ENCODE results near the gene OFD1. TPM values are rescaled to one million over a fixed set of nuclear protein-coding genes. Genes with fewer than 3 reads are reported as not detected.
A peak's percentile ranks its signal among the peaks of the same experiment; 100 is the strongest.

The OFD1 gene
- total RNA-seq, 1 donor from 2014 or later: 38.3 TPM

DNA sequence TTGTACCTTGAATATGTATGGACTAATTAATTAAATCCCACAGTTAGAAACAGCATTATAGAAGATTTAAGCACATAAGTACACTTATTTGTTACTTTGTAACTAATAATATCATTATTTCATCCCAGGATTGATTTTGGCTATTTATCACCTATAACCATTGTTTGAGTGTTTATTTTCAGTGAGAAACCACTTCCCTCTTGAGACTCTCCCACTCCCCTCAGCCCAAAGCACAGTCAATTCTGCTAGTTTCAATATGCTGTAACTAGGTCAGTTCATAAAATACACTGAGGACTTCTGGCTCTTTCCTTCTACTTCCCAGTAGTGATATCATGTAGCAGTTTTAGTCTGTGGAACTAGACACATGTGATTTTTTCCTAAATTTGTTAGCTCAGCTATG lies 16.3 kb downstream of the OFD1 start:
- H3K27ac ChIP-seq: no peak overlapping the region
- H3K9me3 ChIP-seq: no peaks in the 10 kb centered on the region
- no peaks in the 10 kb centered on the region for H3K4me1 ChIP-seq
- TF ChIP-seq, protein P1, sequence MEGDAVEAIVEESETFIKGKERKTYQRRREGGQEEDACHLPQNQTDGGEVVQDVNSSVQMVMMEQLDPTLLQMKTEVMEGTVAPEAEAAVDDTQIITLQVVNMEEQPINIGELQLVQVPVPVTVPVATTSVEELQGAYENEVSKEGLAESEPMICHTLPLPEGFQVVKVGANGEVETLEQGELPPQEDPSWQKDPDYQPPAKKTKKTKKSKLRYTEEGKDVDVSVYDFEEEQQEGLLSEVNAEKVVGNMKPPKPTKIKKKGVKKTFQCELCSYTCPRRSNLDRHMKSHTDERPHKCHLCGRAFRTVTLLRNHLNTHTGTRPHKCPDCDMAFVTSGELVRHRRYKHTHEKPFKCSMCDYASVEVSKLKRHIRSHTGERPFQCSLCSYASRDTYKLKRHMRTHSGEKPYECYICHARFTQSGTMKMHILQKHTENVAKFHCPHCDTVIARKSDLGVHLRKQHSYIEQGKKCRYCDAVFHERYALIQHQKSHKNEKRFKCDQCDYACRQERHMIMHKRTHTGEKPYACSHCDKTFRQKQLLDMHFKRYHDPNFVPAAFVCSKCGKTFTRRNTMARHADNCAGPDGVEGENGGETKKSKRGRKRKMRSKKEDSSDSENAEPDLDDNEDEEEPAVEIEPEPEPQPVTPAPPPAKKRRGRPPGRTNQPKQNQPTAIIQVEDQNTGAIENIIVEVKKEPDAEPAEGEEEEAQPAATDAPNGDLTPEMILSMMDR (IDR thresholded peaks at IDR 0.05): no peak
- intact Hi-C loops (cut with DNase I): no loop called here
- no peak for ATAC-seq
- peaks cover 30% of the 10 kb centered on the region for H3K36me3 ChIP-seq
- H3K4me3 ChIP-seq: no peak overlapping the region
- no peak for DNase-seq
- no peaks in the 10 kb centered on the region for H3K27me3 ChIP-seq (ENCODE audit: low read depth)

DNA sequence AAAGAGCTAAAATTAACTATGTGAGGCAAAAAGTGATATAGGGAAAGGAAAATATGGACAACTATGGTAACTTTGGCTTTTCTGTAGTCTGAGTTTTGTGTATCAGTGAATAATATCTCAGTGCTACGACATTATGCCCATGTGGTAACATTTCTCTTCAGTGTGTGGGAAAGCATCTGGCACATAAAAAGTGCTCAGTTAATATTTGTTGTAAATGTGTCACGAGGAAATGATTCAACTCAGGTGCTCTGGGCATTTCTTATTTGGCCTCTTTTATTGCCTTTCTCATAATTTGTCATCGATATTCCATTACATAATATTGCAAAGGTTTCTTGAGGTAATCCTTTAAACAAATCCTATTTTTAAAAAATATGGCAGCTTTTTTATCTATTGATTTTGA lies 17.6 kb downstream of the OFD1 start:
- DNase-seq: no peak
- Histone ChIP-seq H3K4me1 (no peaks in the 10 kb centered on the region), H3K4me3 (no peak overlapping the region), H3K9me3 (no peaks in the 10 kb centered on the region), H3K36me3 (peaks cover 30% of the 10 kb centered on the region), H3K27ac (no peak overlapping the region), H3K27me3 (ENCODE audit: low read depth) (no peaks in the 10 kb centered on the region)
- TF ChIP-seq, protein P1 (IDR thresholded peaks at IDR 0.05): no peak
- intact Hi-C loops (cut with DNase I): no loop called here
- ATAC-seq: no peak

DNA sequence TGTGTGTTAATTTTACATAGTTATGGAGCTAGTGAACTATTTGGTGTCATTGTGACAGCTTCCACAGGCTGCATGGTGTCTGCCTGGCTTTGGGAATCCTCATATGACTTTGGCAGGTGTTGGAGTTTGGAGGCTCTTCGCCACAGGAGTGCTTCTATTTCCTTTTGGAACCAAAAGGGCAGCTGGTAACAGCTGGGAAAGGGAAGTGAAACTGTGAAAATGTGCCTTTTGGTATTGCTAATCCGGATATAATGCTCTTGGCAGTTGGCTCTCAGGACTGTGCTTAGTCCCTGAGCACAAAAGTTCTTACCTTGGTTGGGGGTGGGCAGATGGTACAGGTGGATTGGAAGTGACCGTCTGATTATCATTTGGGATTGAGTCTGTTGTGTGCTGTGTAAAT lies 18.1 kb downstream of the OFD1 start:
- ATAC-seq: no peak
- H3K4me1 ChIP-seq: no peaks in the 10 kb centered on the region
- intact Hi-C loops (cut with DNase I): no loop called here
- no peaks in the 10 kb centered on the region for H3K9me3 ChIP-seq
- no peak overlapping the region for H3K4me3 ChIP-seq
- H3K27me3 ChIP-seq (ENCODE audit: low read depth): no peaks in the 10 kb centered on the region
- H3K36me3 ChIP-seq: peaks cover 33% of the 10 kb centered on the region
- TF ChIP-seq, protein P1 (IDR thresholded peaks at IDR 0.05): no peak
- no peak overlapping the region for H3K27ac ChIP-seq
- no peak for DNase-seq

DNA sequence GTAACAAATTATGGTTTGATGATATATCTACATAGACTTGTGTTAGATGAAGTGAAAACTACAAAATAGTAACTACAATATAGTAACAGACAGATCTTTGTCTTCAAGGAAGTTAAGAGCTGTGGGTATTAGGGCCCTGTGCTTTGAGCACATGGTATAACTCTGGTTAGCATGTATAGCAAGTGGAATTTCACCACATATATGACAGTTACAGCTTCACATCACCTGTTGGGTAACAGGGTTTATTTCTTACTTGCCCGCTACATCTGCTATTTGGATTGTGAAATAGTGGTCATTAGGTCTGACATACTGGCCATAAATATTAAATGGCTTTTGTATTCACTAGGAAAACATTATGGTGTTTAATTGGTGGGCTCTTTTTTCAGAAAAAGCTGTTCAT lies 20.2 kb downstream of the OFD1 start:
- H3K4me1 ChIP-seq: no peaks in the 10 kb centered on the region

DNA sequence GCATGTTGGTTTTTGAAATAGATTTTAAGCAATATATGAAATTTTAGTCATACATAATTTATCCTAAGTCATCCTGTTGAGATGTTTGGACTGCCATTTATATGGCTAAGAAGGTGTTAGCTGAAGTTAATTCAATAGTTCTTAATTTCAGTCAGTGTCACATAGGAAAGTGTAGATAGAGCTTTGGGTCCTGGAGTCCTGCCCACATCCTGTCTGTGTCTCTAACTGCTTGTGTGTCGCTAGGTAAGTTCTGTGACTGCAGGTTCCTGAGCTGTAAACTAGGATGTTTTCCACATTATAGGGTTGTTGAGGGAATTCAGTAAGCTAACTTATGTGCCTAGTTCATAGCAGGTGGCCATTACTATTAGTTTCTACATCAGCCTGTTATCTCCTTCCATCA lies 20.7 kb downstream of the OFD1 start:
- Histone ChIP-seq H3K27me3 (ENCODE audit: low read depth) (no peaks in the 10 kb centered on the region), H3K9me3 (no peaks in the 10 kb centered on the region), H3K36me3 (peaks cover 52% of the 10 kb centered on the region), H3K4me1 (no peaks in the 10 kb centered on the region), H3K4me3 (no peak overlapping the region), H3K27ac (no peak overlapping the region)
- intact Hi-C loops (cut with DNase I): no loop called here
- peak in 1 of 2 donors; percentile 24 for ATAC-seq
- TF ChIP-seq, protein P1 (IDR thresholded peaks at IDR 0.05): no peak
- no peak for DNase-seq

More for the DNA sequence above, 20.2 kb downstream of the OFD1 start:
- H3K4me3 ChIP-seq: no peak overlapping the region
- ATAC-seq: no peak
- intact Hi-C loops (cut with DNase I): no loop called here
- H3K36me3 ChIP-seq: peaks cover 50% of the 10 kb centered on the region
- DNase-seq: no peak
- TF ChIP-seq, protein P1 (IDR thresholded peaks at IDR 0.05): no peak
- H3K27ac ChIP-seq: no peak overlapping the region
- H3K27me3 ChIP-seq (ENCODE audit: low read depth): no peaks in the 10 kb centered on the region
- no peaks in the 10 kb centered on the region for H3K9me3 ChIP-seq

DNA sequence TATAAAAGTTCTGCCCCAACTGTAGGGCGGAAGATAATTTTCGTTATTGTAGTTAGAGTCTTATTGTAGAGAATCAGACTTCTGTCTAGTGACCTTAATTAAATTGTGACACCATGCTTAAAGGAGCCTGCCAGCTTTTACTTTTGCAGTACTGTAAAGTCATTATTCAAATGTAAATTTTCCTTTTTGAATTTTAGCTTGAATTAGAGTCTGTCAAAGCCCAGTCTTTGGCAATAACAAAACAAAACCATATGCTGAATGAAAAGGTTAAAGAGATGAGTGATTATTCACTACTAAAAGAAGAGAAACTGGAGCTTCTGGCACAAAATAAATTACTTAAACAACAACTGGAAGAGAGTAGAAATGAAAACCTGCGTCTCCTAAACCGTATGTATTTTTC lies 21.8 kb downstream of the OFD1 start:
- no peaks in the 10 kb centered on the region for H3K27me3 ChIP-seq (ENCODE audit: low read depth)
- ATAC-seq (no peak), DNase-seq (no peak)
- TF ChIP-seq, protein P1 (IDR thresholded peaks at IDR 0.05): no peak
- H3K4me1 ChIP-seq: peaks cover 5% of the 10 kb centered on the region
- intact Hi-C loops (cut with DNase I): no loop called here
- H3K9me3 ChIP-seq: no peaks in the 10 kb centered on the region
- no peak overlapping the region for H3K27ac ChIP-seq
- H3K4me3 ChIP-seq: no peak overlapping the region
- H3K36me3 ChIP-seq: peaks cover 60% of the 10 kb centered on the region

All from lower lobe of right lung (tissue), 2 donors.